OCI-LY1 (cell line): ENCODE data around the gene CX3CL1.

Experiments
- H2AFZ ChIP-seq: fragments of 200-600 bp; sonication (generic), shearing (Covaris generic); 2 replicates; pipeline ENCODE4 v1.6.0; 2014; ENCODE audit warnings: antibody characterized with exemption, mild to moderate bottlenecking, low read length
- H3F3A ChIP-seq: fragments of 200-600 bp; sonication (generic), shearing (Covaris generic); 2 replicates; pipeline ENCODE4 v1.6.0; 2014; ENCODE audit warnings: mild to moderate bottlenecking, antibody characterized with exemption, low read length, moderate library complexity; ENCODE audit not compliant: insufficient read depth
- H3K27ac ChIP-seq: fragments of 200-600 bp; sonication (generic); 2 replicates; pipeline ENCODE4 v1.5.1; 2014; ENCODE audit warnings: low read length, mixed run types, mild to moderate bottlenecking, low read depth; ENCODE audit not compliant: poor library complexity, severe bottlenecking
- H3K27me3 ChIP-seq: fragments of 200-600 bp; sonication (generic); 2 replicates; pipeline ENCODE4 v1.6.0; 2014; ENCODE audit warnings: antibody characterized with exemption, mild to moderate bottlenecking, low read length, moderate library complexity; ENCODE audit not compliant: insufficient read depth
- H3K36me3 ChIP-seq: fragments of 200-600 bp; sonication (generic); 2 replicates; pipeline ENCODE4 v1.6.1; 2014; ENCODE audit warnings: mild to moderate bottlenecking, antibody characterized with exemption, low read length, moderate library complexity, mixed read lengths; ENCODE audit not compliant: insufficient read depth
- H3K4me1 ChIP-seq: fragments of 200-600 bp; sonication (generic); 2 replicates; pipeline ENCODE4 v1.5.1; 2014; ENCODE audit warnings: mild to moderate bottlenecking, low read length, moderate library complexity; ENCODE audit not compliant: insufficient read depth, severe bottlenecking
- H3K4me2 ChIP-seq: fragments of 200-600 bp; sonication (generic), shearing (Covaris generic); 2 replicates; pipeline ENCODE4 v1.6.1; 2014; ENCODE audit warnings: low read length
- H3K4me3 ChIP-seq: fragments of 200-600 bp; sonication (generic); 2 replicates; pipeline ENCODE4 v1.5.1; 2014; ENCODE audit warnings: low read length, low read depth, mild to moderate bottlenecking, mixed read lengths; ENCODE audit not compliant: poor library complexity, severe bottlenecking
- H3K79me2 ChIP-seq: fragments of 200-600 bp; shearing (Covaris generic); 2 replicates; pipeline ENCODE4 v1.6.1; 2016; ENCODE audit warnings: mixed run types, low read length, mixed read lengths; ENCODE audit not compliant: insufficient read depth
- H3K9ac ChIP-seq: fragments of 200-600 bp; sonication (generic), shearing (Covaris generic); 2 replicates; pipeline ENCODE4 v1.6.1; 2014; ENCODE audit warnings: mild to moderate bottlenecking, low read length, mixed read lengths
- H3K9me2 ChIP-seq: fragments of 200-600 bp; sonication (generic), shearing (Covaris generic); 2 replicates; pipeline ENCODE4 v1.6.1; 2014; ENCODE audit warnings: low read depth, mild to moderate bottlenecking, low read length, mixed read lengths
- H3K9me3 ChIP-seq: fragments of 200-600 bp; shearing (Covaris generic); 2 replicates; pipeline ENCODE4 v1.6.1; 2014; ENCODE audit warnings: low read length, mixed read lengths
- H4K20me1 ChIP-seq: fragments of 200-600 bp; sonication (generic), shearing (Covaris generic); 2 replicates; pipeline ENCODE4 v1.6.0; 2016; ENCODE audit warnings: mild to moderate bottlenecking, low read length; ENCODE audit not compliant: insufficient read depth
- CTCF ChIP-seq: fragments of 200-600 bp; sonication (generic), shearing (Covaris generic); IDR thresholded peaks from 2 replicates; pipeline ENCODE4 v1.5.1; 2017; ENCODE audit warnings: mild to moderate bottlenecking, antibody characterized with exemption, low read length, moderate library complexity, mixed read lengths
- EZH2 ChIP-seq: fragments of 200-600 bp; sonication (generic), shearing (Covaris generic); IDR thresholded peaks from 2 replicates; pipeline ENCODE4 v1.8.0; 2017; ENCODE audit warnings: borderline replicate concordance, mixed run types, mild to moderate bottlenecking, antibody characterized with exemption, low read length, moderate library complexity, mixed read lengths

The CX3CL1 gene

GRCh38 chr16:57354311-57354710, 18.0 kb upstream of the CX3CL1 start:
- H2AFZ ChIP-seq, result no peak overlapping the region
- no peaks in the 10 kb centered on the region for H3K4me1 ChIP-seq
- no peak overlapping the region for H3K27ac ChIP-seq
- H3K9ac ChIP-seq, result no peak overlapping the region
- no peaks in the 10 kb centered on the region for H3F3A ChIP-seq
- H3K79me2 ChIP-seq, result no peaks in the 10 kb centered on the region
- H3K9me2 ChIP-seq, result no peaks in the 10 kb centered on the region
- no peak overlapping the region for H3K4me2 ChIP-seq
- TF ChIP-seq CTCF (no peak), EZH2 (no peak)
- no peaks in the 10 kb centered on the region for H4K20me1 ChIP-seq
- no peaks in the 10 kb centered on the region for H3K27me3 ChIP-seq
- H3K4me3 ChIP-seq, result no peak overlapping the region
- no peaks in the 10 kb centered on the region for H3K9me3 ChIP-seq
- no peaks in the 10 kb centered on the region for H3K36me3 ChIP-seq

DNA sequence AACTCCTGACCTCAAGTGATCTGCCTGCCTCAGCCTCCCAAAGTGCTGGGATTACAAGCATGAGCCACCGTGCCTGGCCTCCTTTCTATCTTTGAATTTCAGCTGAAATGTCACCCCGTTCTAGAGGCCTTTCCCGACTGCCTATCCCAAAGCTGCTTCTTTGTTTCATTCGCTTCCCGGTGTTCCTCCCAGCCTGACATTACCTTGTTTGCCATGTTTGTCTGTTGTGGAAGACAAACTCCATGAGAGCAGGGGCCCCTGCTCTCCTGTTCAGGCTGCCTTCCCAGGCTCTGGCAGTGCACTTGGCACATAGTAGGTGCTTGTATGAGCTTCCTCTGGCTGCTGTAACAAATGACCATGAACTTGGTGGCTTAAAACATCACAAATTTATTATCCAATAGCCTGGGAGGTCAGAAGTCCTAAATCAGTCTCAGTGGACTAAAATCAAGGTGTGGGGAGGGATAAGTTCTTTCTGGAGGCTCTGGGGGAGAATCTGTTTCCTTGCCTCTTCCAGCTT, 16.3 kb upstream of the CX3CL1 start:
- H3K9me3 ChIP-seq, result no peaks in the 10 kb centered on the region
- no peaks in the 10 kb centered on the region for H3K27me3 ChIP-seq
- H3K9me2 ChIP-seq, result no peaks in the 10 kb centered on the region
- no peaks in the 10 kb centered on the region for H3K36me3 ChIP-seq
- H3K27ac ChIP-seq, result no peak overlapping the region
- H2AFZ ChIP-seq, result no peak overlapping the region
- no peaks in the 10 kb centered on the region for H3K79me2 ChIP-seq
- H3K4me3 ChIP-seq, result no peak overlapping the region
- no peak overlapping the region for H3K4me2 ChIP-seq
- H3F3A ChIP-seq, result no peaks in the 10 kb centered on the region
- TF ChIP-seq EZH2, result no peak
- no peak for TF ChIP-seq CTCF
- no peaks in the 10 kb centered on the region for H4K20me1 ChIP-seq
- no peaks in the 10 kb centered on the region for H3K4me1 ChIP-seq
- no peak overlapping the region for H3K9ac ChIP-seq

- Histone ChIP-seq H3K4me2 (no peak overlapping the region), H3K36me3 (no peaks in the 10 kb centered on the region), H3K9ac (no peak overlapping the region), H3K27ac (no peak overlapping the region), H3K9me3 (no peaks in the 10 kb centered on the region), H3K4me3 (no peak overlapping the region), H3K79me2 (no peaks in the 10 kb centered on the region), H3K27me3 (no peaks in the 10 kb centered on the region), H3K4me1 (no peaks in the 10 kb centered on the region), H3F3A (no peaks in the 10 kb centered on the region), H4K20me1 (no peaks in the 10 kb centered on the region), H3K9me2 (no peaks in the 10 kb centered on the region), H2AFZ (no peak overlapping the region)
- TF ChIP-seq CTCF (no peak), EZH2 (no peak)
Observed at GRCh38 chr16:57356547-57356946, 15.7 kb upstream of the CX3CL1 start.
